Naive thymus-derived CD4-positive, alpha-beta T cell (primary cell): ENCODE results near the gene PDE6B. TPM values are rescaled to one million over a fixed set of nuclear protein-coding genes. Genes with fewer than 3 reads are reported as not detected.
A peak's percentile ranks its signal among the peaks of the same experiment; 100 is the strongest.

Source experiments
- ATAC-seq: fragments of 150-1000 bp; cut with Tn5 transposase; 2 replicates; pipeline ENCODE4 v1.10.0; 2021; ENCODE audit warnings: mild to moderate bottlenecking, moderate library complexity
- CTCF ChIA-PET: fragments of 350-600 bp; sonication (Branson Sonifier 250); formaldehyde crosslinking; loops from one replicate; lab custom pipeline; 2021; ENCODE audit warnings: antibody characterized with exemption; lab: Charles Lee
- POLR2A ChIA-PET: fragments of 350-600 bp; sonication (Branson Sonifier 250); formaldehyde crosslinking; loops from one replicate; lab custom pipeline; 2021; ENCODE audit warnings: antibody characterized with exemption, inconsistent platforms; lab: Charles Lee
- DNase-seq, 9 donors: peaks; one replicate each; pipeline versions ENCODE4 v3.0.0 to v3.0.0-alpha.2; 2020 to 2022; ENCODE audit warnings: mixed read lengths in 1 of 9
- H3K27ac ChIP-seq: one replicate; pipeline ENCODE4 v1.7.0; 2013; ENCODE audit warnings: mild to moderate bottlenecking, low read depth, low read length, moderate library complexity
- H3K27me3 ChIP-seq, 2 donors: one replicate each; pipeline ENCODE4 v1.7.0; 2013; ENCODE audit warnings: low read length in 2 of 2, mild to moderate bottlenecking in 2 of 2, moderate library complexity in 2 of 2; ENCODE audit not compliant: control insufficient read depth in 2 of 2, insufficient read depth in 2 of 2
- H3K36me3 ChIP-seq, 3 experiments: 1 replicate in 2 of 3; 2 replicates in 1 of 3; pipeline ENCODE4 v1.7.0; 2013; ENCODE audit warnings: low read length in 3 of 3, mild to moderate bottlenecking in 3 of 3, moderate library complexity in 1 of 3; ENCODE audit not compliant: insufficient read depth in 3 of 3, control insufficient read depth in 2 of 3
- H3K4me1 ChIP-seq, 2 donors: one replicate each; pipeline ENCODE4 v1.7.0; 2013; ENCODE audit warnings: low read length in 2 of 2, mild to moderate bottlenecking in 2 of 2, moderate library complexity in 1 of 2; ENCODE audit not compliant: control insufficient read depth in 2 of 2, insufficient read depth in 2 of 2
- H3K4me3 ChIP-seq: 2 replicates; pipeline ENCODE4 v1.7.0; 2013; ENCODE audit warnings: mild to moderate bottlenecking, low read length
- H3K9me3 ChIP-seq, 3 experiments: 1 replicate in 2 of 3; 2 replicates in 1 of 3; pipeline ENCODE4 v1.7.0; 2013; ENCODE audit warnings: low read length in 3 of 3; ENCODE audit not compliant: control insufficient read depth in 2 of 3
- H3K27ac Mint-ChIP-seq, 9 donors: one replicate each; pipeline ENCODE4 v1.8.0; 2020 to 2022; ENCODE audit warnings: mixed read lengths in 9 of 9, mild to moderate bottlenecking in 8 of 9, moderate library complexity in 5 of 9, inconsistent platforms in 2 of 9
- H3K27me3 Mint-ChIP-seq, 5 donors: one replicate each; pipeline ENCODE4 v1.8.0; 2021 to 2022; ENCODE audit warnings: mixed read lengths in 5 of 5, mild to moderate bottlenecking in 1 of 5
- H3K36me3 Mint-ChIP-seq, 5 donors: one replicate each; pipeline ENCODE4 v1.8.0; 2020 to 2022; ENCODE audit warnings: mixed read lengths in 5 of 5, mild to moderate bottlenecking in 3 of 5, inconsistent platforms in 1 of 5
- H3K4me1 Mint-ChIP-seq, 7 donors: one replicate each; pipeline ENCODE4 v1.8.0; 2020 to 2022; ENCODE audit warnings: mixed read lengths in 7 of 7, mild to moderate bottlenecking in 3 of 7, inconsistent platforms in 1 of 7
- H3K4me3 Mint-ChIP-seq, 10 donors: one replicate each; pipeline ENCODE4 v1.8.0; 2020 to 2022; ENCODE audit warnings: mild to moderate bottlenecking in 10 of 10, mixed read lengths in 10 of 10, moderate library complexity in 6 of 10, inconsistent platforms in 2 of 10
- H3K9me3 Mint-ChIP-seq, 11 donors: one replicate each; pipeline ENCODE4 v1.8.0; 2020 to 2022; ENCODE audit warnings: mixed read lengths in 11 of 11, mild to moderate bottlenecking in 4 of 11, inconsistent platforms in 1 of 11, moderate library complexity in 1 of 11
- intact Hi-C, 2 donors: fragments of 100-400 bp; cut with micrococcal nuclease; formaldehyde crosslinking; loops; one replicate each; pipeline ENCODE4 v1.15.1; 2023
- polyA plus RNA-seq, 2 donors: library from polyadenylated mRNA; unstranded; fragments of 300-500 nt; fragmentation: Illumina TruSeq; gene quantifications; one replicate each; pipeline ENCODE4 v1.2.3, GENCODE V29; 2021
- total RNA-seq, 6 experiments: library from RNA in 5 of 6; stranded (reverse) in 5 of 6; gene quantifications; 1 replicate in 5 of 6; 2 replicates in 1 of 6; pipeline ENCODE4 v1.2.3 and lab custom pipeline; 2021 to 2026

PDE6B gene
- total and polyA plus RNA-seq, 7 experiments from 2014 or later, result 13.7 to 28.3 (median 19.8) TPM

DNA sequence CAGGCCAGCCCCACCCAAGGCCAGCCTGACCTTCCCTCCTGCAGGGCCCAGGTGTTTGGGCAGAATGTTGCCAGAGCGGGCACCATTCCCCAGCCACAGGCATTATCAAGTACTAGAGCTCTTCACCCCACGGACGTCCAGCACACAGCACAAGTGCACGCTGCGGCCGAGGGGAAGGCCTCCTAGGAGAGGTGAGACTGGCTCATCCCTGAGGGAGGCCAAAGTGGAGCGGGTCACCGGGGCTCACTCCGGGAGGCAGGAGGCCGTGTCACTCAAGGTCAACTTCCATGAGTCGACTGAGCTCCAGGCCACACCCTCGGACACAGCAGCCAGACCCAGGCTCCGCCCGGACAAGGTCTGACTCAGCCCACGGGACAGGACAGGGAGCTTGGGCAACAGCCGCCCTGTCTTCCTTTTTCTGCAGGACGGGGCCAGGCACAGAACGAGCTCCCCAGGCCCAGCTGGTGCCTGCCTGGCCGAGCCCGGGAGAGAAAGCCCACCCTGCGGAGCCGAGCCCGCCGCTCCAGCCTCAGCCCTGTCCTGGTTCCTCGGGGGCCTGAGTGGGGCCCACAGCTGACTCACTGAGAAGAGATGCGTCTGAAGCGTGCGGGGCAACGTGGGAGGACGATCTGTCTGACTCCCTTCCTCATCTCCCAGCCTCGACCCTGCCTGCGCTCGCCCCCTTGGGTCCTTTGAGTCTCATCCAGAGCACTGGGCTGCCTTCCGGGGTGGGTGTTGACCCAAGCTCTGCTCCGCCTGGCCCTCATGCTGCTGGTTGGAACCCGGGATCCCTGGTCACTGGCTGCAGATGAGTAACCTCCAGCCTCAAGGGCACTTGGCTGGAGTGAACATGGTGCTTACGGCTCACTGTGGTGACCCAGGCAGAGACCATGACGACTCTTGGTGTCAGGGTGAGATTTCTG, 61.9 kb downstream of the PDE6B start:
- Histone ChIP-seq H3K27me3 (no peaks in the 10 kb centered on the region), H3K9me3 (no peaks in the 10 kb centered on the region), H3K27ac (no peak overlapping the region), H3K36me3 (no peaks in the 10 kb centered on the region), H3K4me1 (no peaks in the 10 kb centered on the region), H3K4me3 (no peak overlapping the region)
- Mint-ChIP-seq H3K4me1 (peaks cover 0 to 10% (median 0%) of the 10 kb centered on the region in 7 donors), H3K4me3 (peak overlapping the region in 1 of 10 donors; percentile 58), H3K27me3 (peaks cover 0 to 18% (median 12%) of the 10 kb centered on the region in 5 donors), H3K9me3 (peaks cover 0 to 3% (median 0%) of the 10 kb centered on the region in 11 donors), H3K27ac (no peak overlapping the region), H3K36me3 (no peaks in the 10 kb centered on the region)
- peak; percentile 82 for ATAC-seq
- DNase-seq, result no peak
- ChIA-PET CTCF (interaction anchor here (0.6 kb wide), 1 partner anchor 1538 kb away, joined by 3 read pairs; no protein-coding TSS in a partner anchor), POLR2A (no interaction called here)
- intact Hi-C loops, result no loop called here

DNA sequence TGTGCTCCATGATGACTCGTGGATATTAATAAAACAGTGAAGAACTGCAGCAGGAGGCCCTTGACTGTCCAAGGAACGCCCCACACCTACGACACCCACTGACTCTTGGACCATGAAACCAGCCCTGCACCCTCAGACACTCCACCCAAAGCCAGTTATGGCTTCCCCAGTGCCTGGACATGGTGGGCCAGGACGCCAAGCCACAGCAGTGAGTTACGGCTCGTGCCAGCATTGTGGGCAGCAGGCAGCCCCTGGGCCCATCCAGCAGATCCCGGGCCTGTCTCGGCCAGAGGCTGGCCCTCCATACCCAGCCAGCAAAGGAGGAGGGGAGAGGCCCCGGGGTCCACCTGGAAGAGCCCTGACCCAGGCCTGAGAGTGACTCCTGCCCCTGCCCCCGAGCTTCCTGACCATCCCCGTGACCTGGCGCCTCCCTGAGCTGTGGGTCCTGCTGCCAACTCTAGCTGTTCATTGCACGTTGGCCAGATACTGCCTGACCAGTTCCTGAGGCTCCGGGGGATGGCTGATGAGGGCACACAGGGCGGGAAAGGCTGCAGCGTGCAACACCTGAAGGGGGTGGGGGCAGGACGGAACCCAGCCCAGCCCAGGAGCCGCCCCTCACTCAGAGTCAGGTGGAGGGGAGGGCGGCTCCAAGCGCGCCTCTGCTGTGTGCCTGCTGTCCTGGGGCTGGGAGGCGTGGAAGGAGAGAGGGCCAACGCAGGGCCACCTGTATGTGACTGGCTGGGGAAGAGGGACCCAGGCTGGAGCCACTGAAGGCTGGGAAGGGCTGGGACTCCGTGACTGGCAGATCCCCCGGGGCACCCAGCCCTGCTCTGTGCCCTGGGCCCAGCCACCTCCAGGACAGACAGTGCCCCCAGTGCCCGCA, 62.8 kb downstream of the PDE6B start:
- Histone ChIP-seq H3K4me3 (no peak overlapping the region), H3K9me3 (no peaks in the 10 kb centered on the region), H3K4me1 (no peaks in the 10 kb centered on the region), H3K36me3 (no peaks in the 10 kb centered on the region), H3K27ac (no peak overlapping the region), H3K27me3 (no peaks in the 10 kb centered on the region)
- ATAC-seq, result peak; percentile 1
- intact Hi-C loops, result no loop called here
- Mint-ChIP-seq H3K4me3 (peak overlapping the region in 3 of 10 donors; percentile 11 to 58 (median 14)), H3K36me3 (no peaks in the 10 kb centered on the region), H3K27me3 (peaks cover 0 to 18% (median 12%) of the 10 kb centered on the region in 5 donors), H3K27ac (no peak overlapping the region), H3K4me1 (peaks cover 0 to 10% (median 0%) of the 10 kb centered on the region in 7 donors), H3K9me3 (peaks cover 0 to 3% (median 0%) of the 10 kb centered on the region in 11 donors)
- CTCF ChIA-PET, result no interaction called here
- POLR2A ChIA-PET, result no interaction called here
- no peak for DNase-seq

DNA sequence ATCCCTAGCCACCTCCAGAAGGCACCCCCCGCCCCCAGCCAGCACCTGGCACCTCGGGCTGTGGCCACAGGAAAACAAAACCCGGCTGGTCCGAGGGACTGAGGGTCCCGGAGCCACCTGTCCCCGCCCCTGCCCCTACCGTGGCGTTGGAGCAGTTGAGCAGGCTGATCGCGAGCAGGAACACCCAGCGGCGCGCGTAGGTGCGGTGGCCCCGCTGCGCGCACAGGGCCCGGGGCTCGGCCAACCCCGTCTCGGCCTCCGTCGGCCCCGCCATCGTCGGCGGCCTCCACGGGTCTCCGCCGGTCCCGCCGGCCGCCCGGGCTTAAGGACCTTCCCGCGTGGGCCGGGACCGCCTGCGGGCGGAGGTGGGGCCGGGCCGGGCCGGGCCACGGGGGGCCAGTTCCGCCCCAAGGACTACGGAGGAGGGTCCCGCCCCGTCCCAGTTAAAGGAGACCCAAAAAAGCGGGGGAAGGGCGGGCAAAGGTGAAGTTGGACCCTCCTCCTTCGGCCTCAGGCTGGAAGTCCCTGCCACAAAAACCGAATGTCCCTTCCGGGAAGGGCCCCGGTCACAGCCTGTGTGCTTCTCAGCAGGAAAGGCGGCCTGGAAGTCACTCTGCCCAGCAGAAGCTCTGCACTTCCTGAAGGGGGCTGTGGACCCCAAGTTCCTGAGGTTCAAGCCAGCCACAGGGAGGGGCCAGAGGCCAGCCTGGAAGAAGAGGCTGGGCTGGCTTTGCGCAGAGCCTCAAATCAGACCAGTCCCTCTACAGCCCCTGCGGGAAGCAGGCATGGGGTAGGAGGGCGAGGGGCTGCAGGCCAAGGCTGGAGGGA, 63.7 kb downstream of the PDE6B start, which contains the start of gene SLC49A3:
Gene SLC49A3 (minus strand): TSS at position 298 of the 828 bp plus-strand sequence. CDS start 24 bp downstream, at position 274.
- peak; percentile 17 for ATAC-seq
- ChIA-PET CTCF (no interaction called here), POLR2A (no interaction called here)
- Histone ChIP-seq H3K4me1 (no peaks in the 10 kb centered on the region), H3K27ac (no peak within 1 kb of the TSS), H3K36me3 (no peaks in the 10 kb centered on the region), H3K9me3 (no peaks in the 10 kb centered on the region), H3K4me3 (no peak within 1 kb of the TSS), H3K27me3 (no peaks in the 10 kb centered on the region)
- Mint-ChIP-seq H3K27ac (no peak within 1 kb of the TSS), H3K36me3 (no peaks in the 10 kb centered on the region), H3K4me3 (peak within 1 kb of the TSS in 3 of 10 donors; percentile 14 to 58 (median 17)), H3K27me3 (peaks cover 4 to 23% (median 12%) of the 10 kb centered on the region in 5 donors), H3K4me1 (peaks cover 0 to 9% (median 0%) of the 10 kb centered on the region in 7 donors), H3K9me3 (peaks cover 0 to 3% (median 0%) of the 10 kb centered on the region in 11 donors)
- no peak for DNase-seq
- intact Hi-C loops, result no loop called here

DNA sequence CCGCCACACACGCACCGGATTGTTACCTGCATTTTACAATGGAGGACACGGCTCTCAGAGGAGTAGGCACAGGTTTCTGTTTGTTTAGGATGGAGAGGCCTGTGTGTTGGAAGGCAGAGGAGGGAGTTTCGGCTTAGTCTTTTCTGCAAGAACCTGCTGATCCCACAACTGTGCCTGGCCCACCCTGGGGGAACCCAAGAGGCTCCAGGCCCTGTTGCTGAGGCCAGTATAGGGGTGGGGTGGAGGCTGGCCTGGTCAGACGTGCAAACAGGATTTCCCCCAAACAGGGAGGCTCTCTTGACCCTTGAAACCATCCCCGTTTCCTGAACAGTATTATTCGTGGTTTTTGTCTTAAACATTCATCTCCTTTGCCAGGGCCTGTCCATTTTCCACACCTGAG, 64.3 kb downstream of the PDE6B start:
- ATAC-seq, result no peak
- Mint-ChIP-seq H3K4me3 (peak overlapping the region in 2 of 10 donors; percentile 17 to 56), H3K9me3 (peaks cover 0 to 3% (median 0%) of the 10 kb centered on the region in 11 donors), H3K27me3 (peaks cover 4 to 27% (median 12%) of the 10 kb centered on the region in 5 donors), H3K36me3 (no peaks in the 10 kb centered on the region), H3K27ac (no peak overlapping the region), H3K4me1 (peaks cover 0 to 8% (median 0%) of the 10 kb centered on the region in 7 donors)
- POLR2A ChIA-PET, result no interaction called here
- Histone ChIP-seq H3K36me3 (no peaks in the 10 kb centered on the region), H3K4me1 (no peaks in the 10 kb centered on the region), H3K9me3 (no peaks in the 10 kb centered on the region), H3K4me3 (no peak overlapping the region), H3K27me3 (no peaks in the 10 kb centered on the region), H3K27ac (no peak overlapping the region)
- no peak for DNase-seq
- intact Hi-C loops, result no loop called here
- CTCF ChIA-PET, result no interaction called here

DNA sequence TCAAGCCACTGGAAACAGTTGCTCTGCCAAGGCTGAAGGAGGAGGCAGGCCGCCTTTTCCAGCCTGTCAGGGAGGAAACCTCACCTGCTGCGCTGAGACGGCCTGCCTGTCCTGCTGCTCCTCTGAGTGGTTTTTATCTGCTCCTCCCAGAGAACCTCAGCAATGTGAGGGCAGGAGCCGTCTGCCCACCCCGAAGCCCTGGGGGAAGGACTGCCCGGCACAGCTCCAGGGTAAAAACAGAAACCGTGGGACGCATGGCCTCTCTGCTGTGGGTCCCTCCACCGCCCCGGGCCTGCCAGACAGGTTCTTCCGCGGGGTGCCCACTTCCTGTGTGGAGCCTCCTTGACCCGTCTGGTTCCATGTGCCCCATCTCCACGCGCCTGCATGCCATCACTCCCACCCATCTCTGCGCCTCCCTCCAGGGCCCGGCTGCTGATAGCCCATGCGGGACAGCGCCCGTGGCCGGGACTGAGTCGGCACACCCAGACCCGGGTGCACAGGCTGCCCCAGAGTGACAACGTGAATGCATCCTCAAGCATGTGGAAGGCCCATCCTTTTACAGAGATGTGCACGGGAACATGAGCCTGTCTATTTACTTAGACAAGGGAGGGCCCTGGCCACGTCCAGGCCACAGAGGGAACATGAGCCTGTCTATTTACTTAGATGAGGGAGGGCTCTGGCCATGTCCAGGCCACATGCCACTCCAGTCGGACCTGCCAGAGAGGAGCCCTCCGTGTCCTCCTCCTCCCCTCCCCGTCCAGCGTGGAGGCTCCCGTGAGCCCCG, 67.6 kb downstream of the PDE6B start:
- ATAC-seq, result no peak
- Mint-ChIP-seq H3K4me1 (peaks cover 0 to under 1% (median 0%) of the 10 kb centered on the region in 7 donors), H3K27ac (no peak overlapping the region), H3K36me3 (peaks cover 0 to 3% (median 0%) of the 10 kb centered on the region in 5 donors), H3K4me3 (no peak overlapping the region), H3K9me3 (peaks cover 0 to 2% (median 0%) of the 10 kb centered on the region in 11 donors), H3K27me3 (peaks cover 0 to 31% (median 5%) of the 10 kb centered on the region in 5 donors)
- DNase-seq, result no peak
- CTCF ChIA-PET, result no interaction called here
- POLR2A ChIA-PET, result no interaction called here
- Histone ChIP-seq H3K4me3 (no peak overlapping the region), H3K36me3 (no peaks in the 10 kb centered on the region), H3K27me3 (no peaks in the 10 kb centered on the region), H3K4me1 (no peaks in the 10 kb centered on the region), H3K9me3 (no peaks in the 10 kb centered on the region), H3K27ac (no peak overlapping the region)
- intact Hi-C loops, result no loop called here
